HG02588 (cell line): ENCODE data around the gene BTAF1.
"Not testable (repeated sequence)": the region's sequence is repeated elsewhere in the genome, so short reads cannot be mapped to it uniquely, and the experiment has no call there.

Experiments used
- ATAC-seq: cut with Tn5 transposase; IDR thresholded peaks from one replicate; pipeline ENCODE4 v1.9.1; 2021; ENCODE audit warnings: mild to moderate bottlenecking, moderate library complexity; ENCODE audit not compliant: unreplicated experiment

BTAF1 gene

GRCh38 chr10:91923371-91924211 lies at the start of gene BTAF1:
Gene BTAF1 (plus strand): TSS chr10:91923770. CDS start chr10:91924077, 307 bp downstream.
- peak; percentile 97 for ATAC-seq

DNA sequence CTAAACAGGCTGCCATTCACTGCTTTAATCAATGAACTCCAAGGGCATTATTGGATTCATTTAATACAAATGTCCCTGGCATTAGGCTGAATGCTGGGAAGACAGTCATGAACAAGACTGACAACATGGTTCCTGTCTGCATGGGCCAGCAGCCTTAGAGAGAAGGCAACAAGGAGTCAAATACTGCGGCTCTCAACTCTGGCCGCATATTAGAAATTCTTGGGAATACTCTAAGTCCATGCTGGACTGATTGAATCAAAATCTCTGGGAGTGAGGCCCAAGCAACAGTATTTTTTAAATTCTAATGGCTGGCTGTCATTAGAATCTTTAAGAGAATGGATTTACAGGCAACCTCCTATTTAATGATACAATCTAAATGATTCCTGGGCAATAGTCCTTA lies 48.4 kb upstream of the BTAF1 start:
- ATAC-seq: no peak

- ATAC-seq: no peak
Observed at GRCh38 chr10:91875779-91876178, 47.8 kb upstream of the BTAF1 start.

DNA sequence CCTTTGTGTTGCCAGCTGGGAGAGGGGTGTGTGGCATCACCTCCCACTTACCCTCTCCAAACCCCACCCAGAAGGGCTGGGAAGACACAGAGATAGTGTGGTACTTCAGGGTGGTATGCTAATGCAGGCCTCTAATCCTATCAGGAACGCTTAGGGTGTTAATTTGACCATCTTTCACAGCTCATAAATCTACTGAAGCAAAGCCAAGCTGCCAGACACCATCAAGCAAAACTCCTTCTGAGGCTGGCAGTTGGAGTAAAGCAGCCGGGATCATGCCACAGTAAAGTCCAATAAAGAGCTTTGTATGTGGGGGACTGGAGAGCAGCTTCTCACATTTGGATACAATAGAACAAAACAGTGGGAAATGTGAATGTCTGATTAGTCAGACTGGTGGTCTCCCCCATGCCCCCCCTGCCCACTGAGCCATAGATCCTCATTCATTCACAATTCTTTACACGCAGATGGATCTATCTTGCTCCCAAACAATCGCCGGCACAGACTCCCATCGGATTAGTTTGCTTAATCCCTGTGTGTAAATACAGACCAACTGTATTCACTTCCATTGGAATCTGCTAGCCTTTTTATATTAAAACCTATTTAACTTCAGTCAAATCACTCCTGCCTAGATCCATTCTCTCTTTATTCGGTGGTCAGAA lies 43.9 kb upstream of the BTAF1 start:
- ATAC-seq: no peak

GRCh38 chr10:91880310-91880709 lies 43.3 kb upstream of the BTAF1 start:
- no peak for ATAC-seq

- no peak for ATAC-seq
Observed at GRCh38 chr10:91883549-91884444, 39.8 kb upstream of the BTAF1 start.

DNA sequence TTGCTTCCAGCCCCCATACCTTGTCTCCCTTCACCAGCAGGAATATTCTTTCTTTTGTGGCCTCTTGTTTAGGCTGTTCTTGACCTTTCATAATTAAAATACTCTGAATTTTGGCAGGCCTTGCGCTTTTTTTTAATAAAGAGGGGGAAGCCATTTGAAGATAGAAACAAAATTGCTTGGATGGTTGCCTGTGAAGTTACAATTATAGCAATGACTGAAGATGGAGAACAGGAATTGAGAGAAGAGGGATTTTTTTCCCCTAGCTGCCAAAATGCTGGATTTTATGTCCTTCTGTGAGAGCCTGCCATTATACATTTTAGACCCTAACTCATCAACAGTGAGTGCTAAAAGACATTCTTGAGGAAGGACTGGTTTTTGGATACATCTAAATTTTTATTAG lies 39.0 kb upstream of the BTAF1 start:
- no peak for ATAC-seq

DNA sequence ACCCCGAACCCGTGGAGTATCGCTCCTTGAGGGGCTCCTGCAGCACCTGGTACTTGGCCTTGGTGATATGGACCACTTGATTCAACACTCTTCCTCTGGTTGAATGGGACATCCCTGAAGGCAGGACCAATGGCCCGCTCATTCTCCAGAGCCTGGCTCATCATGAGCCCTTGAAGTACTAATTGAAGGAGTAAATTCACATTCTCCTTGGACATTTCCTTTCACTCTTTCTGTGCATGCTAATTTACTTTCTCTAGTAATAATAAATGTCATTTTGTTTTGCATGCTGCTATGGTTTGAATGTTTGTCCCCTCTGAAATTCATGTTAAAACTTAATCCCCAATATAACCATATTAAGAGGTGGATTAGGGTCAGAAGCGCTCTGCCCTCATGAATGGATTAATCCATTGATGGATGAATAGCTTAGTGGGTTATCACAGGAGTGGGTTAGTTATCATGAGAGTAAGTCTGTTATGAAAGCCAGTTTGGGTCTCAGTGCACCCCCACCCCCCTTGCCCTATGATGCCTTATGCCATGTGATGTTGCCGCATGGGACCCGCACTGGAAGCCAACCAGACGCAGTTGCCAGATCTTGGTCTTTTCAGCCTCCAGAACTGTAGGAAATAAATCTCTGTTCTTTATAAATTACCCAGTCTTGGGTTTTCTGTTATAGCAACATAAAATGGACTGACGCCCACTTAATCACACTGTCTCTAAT lies 38.0 kb upstream of the BTAF1 start:
- ATAC-seq: no peak

- no peak for ATAC-seq
Observed at GRCh38 chr10:91886954-91887271, 36.7 kb upstream of the BTAF1 start.

GRCh38 chr10:91887272-91888076 lies 36.1 kb upstream of the BTAF1 start:
- ATAC-seq: no peak

GRCh38 chr10:91891125-91892001 lies 32.2 kb upstream of the BTAF1 start:
- no peak for ATAC-seq

DNA sequence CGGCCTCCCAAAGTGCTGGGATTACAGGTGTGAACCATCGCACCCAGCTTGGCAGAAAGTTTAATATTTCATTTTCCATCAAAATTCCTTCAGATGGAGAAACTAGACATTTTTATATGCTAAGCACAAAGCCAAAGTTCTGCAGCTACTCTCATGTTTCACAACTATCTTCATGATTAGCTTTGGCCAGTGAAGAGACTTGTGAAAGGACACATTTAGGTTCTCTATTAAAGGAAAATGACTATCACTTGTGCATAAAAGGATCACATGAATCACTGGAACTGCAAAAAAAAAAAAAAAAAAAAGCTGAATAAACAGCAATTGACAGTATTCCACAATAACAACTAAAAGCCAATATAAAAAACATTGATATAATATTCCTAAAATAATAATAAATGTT lies 30.5 kb upstream of the BTAF1 start:
- ATAC-seq: no peak

GRCh38 chr10:91894261-91894685 lies 29.3 kb upstream of the BTAF1 start:
- ATAC-seq: not testable (repeated sequence)

- no peak for ATAC-seq
Observed at GRCh38 chr10:91896212-91896756, 27.3 kb upstream of the BTAF1 start.

GRCh38 chr10:91897421-91897820 lies 26.1 kb upstream of the BTAF1 start:
- no peak for ATAC-seq

GRCh38 chr10:91901784-91902677 lies 21.5 kb upstream of the BTAF1 start:
- no peak for ATAC-seq

- ATAC-seq: no peak
Observed at GRCh38 chr10:91907033-91907594, 16.5 kb upstream of the BTAF1 start.
